Measurements from ENCODE around the gene DPP6.
"Not testable (repeated sequence)": the region's sequence is repeated elsewhere in the genome, so short reads cannot be mapped to it uniquely, and the experiment has no call there.

The DPP6 gene

GRCh38 chr7:154072395-154073181 lies 20.4 kb downstream of the DPP6 start:
- DNase-seq (ENCODE audit: low read depth): not testable (repeated sequence)

GRCh38 chr7:154078523-154078922 lies 26.3 kb downstream of the DPP6 start:
- DNase-seq (ENCODE audit: low read depth): not testable (repeated sequence)

- DNase-seq (ENCODE audit: low read depth): not testable (repeated sequence)
Measured at GRCh38 chr7:154080249-154080648, 28.1 kb downstream of the DPP6 start.

GRCh38 chr7:154087037-154087725 lies 35.0 kb downstream of the DPP6 start:
- DNase-seq (ENCODE audit: low read depth): not testable (repeated sequence)

- not testable (repeated sequence) for DNase-seq (ENCODE audit: low read depth)
Measured at GRCh38 chr7:154092093-154092492, 39.9 kb downstream of the DPP6 start.

GRCh38 chr7:154095201-154095600 lies 43.0 kb downstream of the DPP6 start:
- DNase-seq (ENCODE audit: low read depth): not testable (repeated sequence)

- not testable (repeated sequence) for DNase-seq (ENCODE audit: low read depth)
Measured at GRCh38 chr7:154105063-154105462, 52.9 kb downstream of the DPP6 start.

GRCh38 chr7:154109615-154110014 lies 57.4 kb downstream of the DPP6 start:
- DNase-seq (ENCODE audit: low read depth): not testable (repeated sequence)

- not testable (repeated sequence) for DNase-seq (ENCODE audit: low read depth)
Measured at GRCh38 chr7:154113732-154114351, 61.6 kb downstream of the DPP6 start.

- not testable (repeated sequence) for DNase-seq (ENCODE audit: low read depth)
Measured at GRCh38 chr7:154117411-154118390, 65.5 kb downstream of the DPP6 start.

- not testable (repeated sequence) for DNase-seq (ENCODE audit: low read depth)
Measured at GRCh38 chr7:154120825-154121224, 68.6 kb downstream of the DPP6 start.

GRCh38 chr7:154122720-154123119 lies 70.5 kb downstream of the DPP6 start:
- DNase-seq (ENCODE audit: low read depth): not testable (repeated sequence)

- not testable (repeated sequence) for DNase-seq (ENCODE audit: low read depth)
Measured at GRCh38 chr7:154123397-154123796, 71.2 kb downstream of the DPP6 start.

GRCh38 chr7:154129142-154129541 lies 76.9 kb downstream of the DPP6 start:
- not testable (repeated sequence) for DNase-seq (ENCODE audit: low read depth)

GRCh38 chr7:154132617-154133016 lies 80.4 kb downstream of the DPP6 start:
- DNase-seq (ENCODE audit: low read depth): not testable (repeated sequence)

- DNase-seq (ENCODE audit: low read depth): not testable (repeated sequence)
Measured at GRCh38 chr7:154133703-154134277, 81.6 kb downstream of the DPP6 start.

- DNase-seq (ENCODE audit: low read depth): not testable (repeated sequence)
Measured at GRCh38 chr7:154134698-154135097, 82.5 kb downstream of the DPP6 start.

GRCh38 chr7:154135646-154136045 lies 83.4 kb downstream of the DPP6 start:
- DNase-seq (ENCODE audit: low read depth): not testable (repeated sequence)

GRCh38 chr7:154145922-154146706 lies 93.9 kb downstream of the DPP6 start:
- not testable (repeated sequence) for DNase-seq (ENCODE audit: low read depth)

- not testable (repeated sequence) for DNase-seq (ENCODE audit: low read depth)
Measured at GRCh38 chr7:154146707-154147038, 94.5 kb downstream of the DPP6 start.

Measured in stimulated activated CD8-positive, alpha-beta memory T cell treated with anti-CD3 and anti-CD28 coated beads, Interleukin-12 subunit alpha, Interleukin-12 subunit beta, amount 100 ng/mL, for 4 hours (primary cell).